NCI-H748 (cell line): ENCODE data around the gene CIP2A.
A peak's percentile ranks its signal among the peaks of the same experiment; 100 is the strongest.
"Not testable (repeated sequence)": the region's sequence is repeated elsewhere in the genome, so short reads cannot be mapped to it uniquely, and the experiment has no call there.

Experiments
- DNase-seq: peaks from one replicate; lab custom pipeline; 2025; ENCODE audit not compliant: unreplicated experiment; lab: John Stamatoyannopoulos, UW

CIP2A gene

GRCh38 chr3:108589081-108589997 is at the start of gene CIP2A, which contains the start of gene DZIP3:
Gene CIP2A, minus strand, starts transcription at chr3:108589438. Its CDS starts 63 bp downstream, at chr3:108589375.
Gene DZIP3, plus strand, starts transcription at chr3:108589722. Its CDS starts 15,685 bp downstream, at chr3:108605407.
- peak; percentile 95 for DNase-seq

GRCh38 chr3:108629974-108630373 is 40.7 kb upstream of the CIP2A start:
- no peak for DNase-seq

- no peak for DNase-seq
Measured at GRCh38 chr3:108623504-108623903, 34.3 kb upstream of the CIP2A start.

- DNase-seq = no peak
Measured at GRCh38 chr3:108620250-108620649, 31.0 kb upstream of the CIP2A start.

GRCh38 chr3:108616090-108616489 is 26.9 kb upstream of the CIP2A start:
- not testable (repeated sequence) for DNase-seq

- no peak for DNase-seq
Measured at GRCh38 chr3:108610651-108611050, 21.4 kb upstream of the CIP2A start.

- DNase-seq = no peak
Measured at GRCh38 chr3:108608750-108609149, 19.5 kb upstream of the CIP2A start.

- no peak for DNase-seq
Measured at GRCh38 chr3:108605491-108605890, 16.3 kb upstream of the CIP2A start.

GRCh38 chr3:108605028-108605427 is 15.8 kb upstream of the CIP2A start:
- DNase-seq = no peak

- DNase-seq = no peak
Measured at GRCh38 chr3:108603691-108604090, 14.5 kb upstream of the CIP2A start.

GRCh38 chr3:108602935-108603294 is 13.7 kb upstream of the CIP2A start:
- no peak for DNase-seq

- no peak for DNase-seq
Measured at GRCh38 chr3:108602249-108602934, 13.2 kb upstream of the CIP2A start.

GRCh38 chr3:108599677-108600409 is 10.6 kb upstream of the CIP2A start:
- DNase-seq = no peak

- no peak for DNase-seq
Measured at GRCh38 chr3:108598375-108598774, 9.1 kb upstream of the CIP2A start.

GRCh38 chr3:108595321-108595720 is 6.1 kb upstream of the CIP2A start:
- DNase-seq = no peak

- peak; percentile 32 for DNase-seq
Measured at GRCh38 chr3:108590460-108590859, 1.2 kb upstream of the CIP2A start.

- DNase-seq = no peak
Measured at GRCh38 chr3:108589998-108590323, 723 bp upstream of the CIP2A start.

- no peak for DNase-seq
Measured at GRCh38 chr3:108588601-108589000, 637 bp downstream of the CIP2A start.

- no peak for DNase-seq
Measured at GRCh38 chr3:108578064-108578463, 11.2 kb downstream of the CIP2A start.

GRCh38 chr3:108569336-108569735 is 19.9 kb downstream of the CIP2A start:
- DNase-seq = no peak

GRCh38 chr3:108566599-108566998 is 22.6 kb downstream of the CIP2A start:
- no peak for DNase-seq

GRCh38 chr3:108565506-108565905 is 23.7 kb downstream of the CIP2A start:
- no peak for DNase-seq
